Measurements from ENCODE around the gene C5orf52.
A peak's percentile ranks its signal among the peaks of the same experiment; 100 is the strongest.

C5orf52 gene

GRCh38 chr5:157659868-157660660 lies 11.3 kb upstream of the C5orf52 start:
- Histone ChIP-seq H3K9me3 (ENCODE audit: severe bottlenecking) (no peaks in the 10 kb centered on the region), H3K27ac (ENCODE audit: poor library complexity, severe bottlenecking) (no peak overlapping the region), H3K27me3 (ENCODE audit: insufficient read depth, poor library complexity, severe bottlenecking) (no peaks in the 10 kb centered on the region), H3K4me1 (ENCODE audit: insufficient read depth, poor library complexity, severe bottlenecking) (no peaks in the 10 kb centered on the region), H3K36me3 (ENCODE audit: low read depth) (no peaks in the 10 kb centered on the region), H3K4me3 (ENCODE audit: severe bottlenecking) (no peak overlapping the region)
- ATAC-seq (ENCODE audit: low read depth), result no peak
- no peak for DNase-seq (ENCODE audit: low spot score)
- no peak for TF ChIP-seq CTCF (IDR thresholded peaks at IDR 0.05; ENCODE audit: poor library complexity, severe bottlenecking)

GRCh38 chr5:157665467-157666070 lies 5.8 kb upstream of the C5orf52 start:
- no peak for DNase-seq (ENCODE audit: low spot score)
- peaks cover 4% of the 10 kb centered on the region for H3K4me1 ChIP-seq (ENCODE audit: insufficient read depth, poor library complexity, severe bottlenecking)
- H3K4me3 ChIP-seq (ENCODE audit: severe bottlenecking), result no peak overlapping the region
- peak; percentile 85 for ATAC-seq (ENCODE audit: low read depth)
- no peak overlapping the region for H3K27ac ChIP-seq (ENCODE audit: poor library complexity, severe bottlenecking)
- no peak for TF ChIP-seq CTCF (IDR thresholded peaks at IDR 0.05; ENCODE audit: poor library complexity, severe bottlenecking)
- H3K36me3 ChIP-seq (ENCODE audit: low read depth), result no peaks in the 10 kb centered on the region
- H3K9me3 ChIP-seq (ENCODE audit: severe bottlenecking), result no peaks in the 10 kb centered on the region
- no peaks in the 10 kb centered on the region for H3K27me3 ChIP-seq (ENCODE audit: insufficient read depth, poor library complexity, severe bottlenecking)

- H3K36me3 ChIP-seq (ENCODE audit: low read depth), result no peaks in the 10 kb centered on the region
- DNase-seq (ENCODE audit: low spot score) (no peak), ATAC-seq (ENCODE audit: low read depth) (no peak)
- no peak overlapping the region for H3K27ac ChIP-seq (ENCODE audit: poor library complexity, severe bottlenecking)
- H3K9me3 ChIP-seq (ENCODE audit: severe bottlenecking), result no peaks in the 10 kb centered on the region
- TF ChIP-seq CTCF (IDR thresholded peaks at IDR 0.05; ENCODE audit: poor library complexity, severe bottlenecking), result no peak
- peaks cover 8% of the 10 kb centered on the region for H3K4me1 ChIP-seq (ENCODE audit: insufficient read depth, poor library complexity, severe bottlenecking)
- no peak overlapping the region for H3K4me3 ChIP-seq (ENCODE audit: severe bottlenecking)
- no peaks in the 10 kb centered on the region for H3K27me3 ChIP-seq (ENCODE audit: insufficient read depth, poor library complexity, severe bottlenecking)
These were observed 3.0 kb upstream of the C5orf52 start for GRCh38 chr5:157668356-157668755.

- no peak for TF ChIP-seq CTCF (IDR thresholded peaks at IDR 0.05; ENCODE audit: poor library complexity, severe bottlenecking)
These were observed 1.6 kb upstream of the C5orf52 start for GRCh38 chr5:157669701-157670097.

More at GRCh38 chr5:157669701-157670097, 1.6 kb upstream of the C5orf52 start:
- DNase-seq (ENCODE audit: low spot score) (no peak), ATAC-seq (ENCODE audit: low read depth) (no peak)
- no peaks in the 10 kb centered on the region for H3K9me3 ChIP-seq (ENCODE audit: severe bottlenecking)
- peaks cover 8% of the 10 kb centered on the region for H3K4me1 ChIP-seq (ENCODE audit: insufficient read depth, poor library complexity, severe bottlenecking)
- no peaks in the 10 kb centered on the region for H3K36me3 ChIP-seq (ENCODE audit: low read depth)
- no peak overlapping the region for H3K4me3 ChIP-seq (ENCODE audit: severe bottlenecking)
- no peak overlapping the region for H3K27ac ChIP-seq (ENCODE audit: poor library complexity, severe bottlenecking)
- no peaks in the 10 kb centered on the region for H3K27me3 ChIP-seq (ENCODE audit: insufficient read depth, poor library complexity, severe bottlenecking)

Data from RWPE2 (cell line).